ENCODE measurements around the gene STH. TPM values are rescaled to one million over a fixed set of nuclear protein-coding genes. Genes with fewer than 3 reads are reported as not detected.

STH gene
- total and polyA plus RNA-seq, 2 of the 4 experiments (the other 2 are of a cell fraction) = not detected

- Histone ChIP-seq H3K56ac (ENCODE audit: extremely low read depth, insufficient read depth, low read length) (no peak overlapping the region), H2AK9ac (replicated peaks; ENCODE audit: low read depth, low read length, poor library complexity) (no peak overlapping the region), H4K91ac (ENCODE audit: insufficient read depth, low read depth, low read length) (no peak overlapping the region), H4K5ac (ENCODE audit: low read depth, low read length) (no peak overlapping the region), H2BK20ac (ENCODE audit: low read depth, low read length) (no peak overlapping the region), H3K4ac (ENCODE audit: low read depth, low read length) (no peak overlapping the region), H2BK5ac (ENCODE audit: low read depth, low read length, poor library complexity, severe bottlenecking) (no peak overlapping the region), H3K27ac (ENCODE audit: insufficient read depth, low read length) (no peak overlapping the region), H3K4me2 (ENCODE audit: low read depth, low read length) (no peak overlapping the region), H3K36me3 (ENCODE audit: control insufficient read depth, insufficient read depth, low read length) (no peaks in the 10 kb centered on the region), H2BK15ac (ENCODE audit: low read depth, low read length) (no peak overlapping the region), H3K23ac (ENCODE audit: low read depth, low read length) (no peak overlapping the region), H3K79me1 (ENCODE audit: low read depth in 1 of 2, low read length in 2 of 2) (no peaks in the 10 kb centered on the region), H3K14ac (replicated peaks; ENCODE audit: low read depth, low read length) (no peak overlapping the region), H4K20me1 (ENCODE audit: insufficient read depth, low read length) (no peaks in the 10 kb centered on the region), H2AFZ (replicated peaks; ENCODE audit: low read length, poor library complexity) (no peak overlapping the region), H3K4me1 (ENCODE audit: control insufficient read depth, insufficient read depth, low read length) (no peaks in the 10 kb centered on the region), H3K27me3 (ENCODE audit: control insufficient read depth, insufficient read depth, low read length) (peaks cover 43% of the 10 kb centered on the region), H2BK120ac (ENCODE audit: low read depth, low read length) (no peak overlapping the region), H4K8ac (ENCODE audit: low read depth in 2 of 2, low read length in 2 of 2) (no peak overlapping the region), H3K9me3 (ENCODE audit: control insufficient read depth, insufficient read depth, low read length) (no peaks in the 10 kb centered on the region), H2AK5ac (ENCODE audit: low read depth, low read length) (no peak overlapping the region), H3K9me1 (ENCODE audit: insufficient read depth, low read length) (no peaks in the 10 kb centered on the region), H3K18ac (ENCODE audit: low read depth, low read length) (no peak overlapping the region), H3K4me3 (ENCODE audit: insufficient read depth, low read depth, low read length) (no peak overlapping the region), H3K9ac (ENCODE audit: low read depth, low read length) (no peak overlapping the region)
- in situ Hi-C loops (cut with MboI; ENCODE audit: low sequenced_read_pairs) = no loop called here
- 100% methylated on average over 1 of the region's 4 CpGs; no CpG with 5 or more reads in 1 of the 2 experiments for WGBS, 2 experiments (ENCODE audit: extremely low coverage in 2 of 2, insufficient read length in 1 of 2)
- intact Hi-C loops (cut with micrococcal nuclease) = no loop called here
- dilution Hi-C loops (cut with HindIII; ENCODE audit: low sequenced_read_pairs, unreplicated experiment) = no loop called here
- TF ChIP-seq NFE2L2 (IDR thresholded peaks at IDR 0.05; ENCODE audit: low read depth, low read length) (no peak), POLR2A (IDR thresholded peaks at IDR 0.05; ENCODE audit: low read depth, low read length) (no peak), CHD1 (IDR thresholded peaks at IDR 0.05; ENCODE audit: low read depth, low read length) (no peak), ELK1 (IDR thresholded peaks at IDR 0.05; ENCODE audit: borderline replicate concordance, low read depth, low read length) (no peak), FOS (IDR thresholded peaks at IDR 0.05; ENCODE audit: low read depth, low read length) (no peak), USF2 (IDR thresholded peaks at IDR 0.05; ENCODE audit: low read depth, low read length) (no peak), MAZ (IDR thresholded peaks at IDR 0.05; ENCODE audit: borderline replicate concordance, low read depth, low read length) (no peak)
- ChIA-PET POLR2A (ENCODE audit: unreplicated experiment) (no interaction called here), CTCF (no interaction called here)
- BruUV-seq (replicated peaks) = no TSS peak
- no peak for ATAC-seq (ENCODE audit: low read depth)
- no peak for DNase-seq
Measured at GRCh38 chr17:45964634-45965033, 34.4 kb upstream of the STH start.

Measured in IMR-90 (cell line).